ENCODE measurements around the gene UTP14A.

Gene UTP14A

DNA sequence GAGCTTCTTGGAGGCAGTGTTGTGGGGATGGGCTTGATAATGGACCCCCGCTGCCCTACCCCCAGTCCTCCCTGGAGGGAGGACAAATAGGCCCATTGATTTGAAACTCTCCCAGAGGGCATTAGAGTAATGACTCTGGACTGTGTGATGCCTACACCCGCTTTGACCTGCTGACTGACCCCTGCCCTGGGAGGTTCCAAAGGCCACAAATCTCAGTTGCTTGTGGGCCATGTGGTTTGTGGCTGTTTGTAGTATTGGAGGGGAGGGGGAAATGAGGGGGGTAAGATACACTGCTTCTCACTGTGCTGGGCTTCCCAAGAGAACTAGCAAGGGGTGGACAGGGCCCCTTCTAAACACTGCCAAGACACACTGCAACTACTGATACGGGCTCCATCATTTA lies 48.8 kb downstream of the UTP14A start:
- DNase-seq: no peak

DNA sequence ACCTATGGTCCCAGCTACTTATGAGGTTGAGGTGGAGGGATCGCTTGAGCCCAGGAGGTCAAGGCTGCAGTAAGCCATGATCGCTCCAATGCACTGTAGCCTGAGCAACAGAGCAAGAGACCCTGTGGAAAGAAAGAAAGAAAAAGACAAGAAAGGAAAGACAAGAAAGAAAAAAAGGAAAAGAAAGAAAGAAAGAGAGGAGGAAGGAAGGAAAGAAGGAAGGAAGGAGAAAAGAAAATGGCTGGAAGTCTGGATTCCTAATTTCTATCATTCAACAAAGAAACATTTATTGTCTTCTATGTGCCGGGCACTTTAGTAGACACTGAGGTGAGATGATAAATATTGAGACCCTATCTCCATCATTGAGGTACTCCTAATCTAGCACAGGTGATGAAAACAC lies 49.7 kb downstream of the UTP14A start:
- no peak for DNase-seq

DNA sequence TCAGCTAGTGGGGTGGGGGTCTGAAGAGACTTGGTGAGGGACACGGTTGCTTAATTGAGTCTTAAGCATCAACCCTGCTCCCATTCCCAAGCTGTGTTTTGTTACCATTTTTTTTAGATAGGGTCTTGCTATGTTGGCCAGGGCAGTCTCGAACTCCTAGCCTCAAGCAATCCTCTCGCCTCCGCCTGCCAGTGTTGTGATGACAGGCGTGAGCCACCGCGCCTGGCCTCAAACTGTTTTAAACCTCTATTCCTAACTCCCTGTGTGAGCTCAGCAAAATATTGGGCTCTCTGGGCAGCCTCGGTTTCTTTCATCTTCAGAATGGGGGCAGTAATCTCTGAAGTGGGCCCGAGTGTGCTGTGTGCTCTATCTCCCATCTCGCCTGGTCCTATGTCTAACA lies 50.2 kb downstream of the UTP14A start:
- no peak for DNase-seq

DNA sequence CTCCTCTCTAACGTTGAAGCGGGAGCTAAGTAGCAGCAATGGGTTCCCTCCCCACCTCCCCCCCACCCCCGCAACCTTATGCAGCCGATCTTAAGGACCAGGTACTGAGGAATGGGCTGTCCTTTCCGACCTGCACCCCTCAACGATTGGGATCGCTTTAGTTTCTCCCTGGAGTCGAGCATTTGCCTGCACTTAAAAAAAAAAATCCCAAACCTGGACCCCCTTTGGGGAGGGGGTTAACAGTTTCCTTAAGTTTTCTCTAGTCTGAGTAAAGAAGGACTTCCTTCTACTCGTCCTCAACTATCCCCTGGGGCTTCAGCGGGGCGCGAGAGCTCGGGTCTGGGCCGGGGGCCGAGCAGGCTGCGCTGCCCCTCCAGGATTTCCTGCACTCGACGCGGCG lies 50.8 kb downstream of the UTP14A start:
- DNase-seq: no peak

DNA sequence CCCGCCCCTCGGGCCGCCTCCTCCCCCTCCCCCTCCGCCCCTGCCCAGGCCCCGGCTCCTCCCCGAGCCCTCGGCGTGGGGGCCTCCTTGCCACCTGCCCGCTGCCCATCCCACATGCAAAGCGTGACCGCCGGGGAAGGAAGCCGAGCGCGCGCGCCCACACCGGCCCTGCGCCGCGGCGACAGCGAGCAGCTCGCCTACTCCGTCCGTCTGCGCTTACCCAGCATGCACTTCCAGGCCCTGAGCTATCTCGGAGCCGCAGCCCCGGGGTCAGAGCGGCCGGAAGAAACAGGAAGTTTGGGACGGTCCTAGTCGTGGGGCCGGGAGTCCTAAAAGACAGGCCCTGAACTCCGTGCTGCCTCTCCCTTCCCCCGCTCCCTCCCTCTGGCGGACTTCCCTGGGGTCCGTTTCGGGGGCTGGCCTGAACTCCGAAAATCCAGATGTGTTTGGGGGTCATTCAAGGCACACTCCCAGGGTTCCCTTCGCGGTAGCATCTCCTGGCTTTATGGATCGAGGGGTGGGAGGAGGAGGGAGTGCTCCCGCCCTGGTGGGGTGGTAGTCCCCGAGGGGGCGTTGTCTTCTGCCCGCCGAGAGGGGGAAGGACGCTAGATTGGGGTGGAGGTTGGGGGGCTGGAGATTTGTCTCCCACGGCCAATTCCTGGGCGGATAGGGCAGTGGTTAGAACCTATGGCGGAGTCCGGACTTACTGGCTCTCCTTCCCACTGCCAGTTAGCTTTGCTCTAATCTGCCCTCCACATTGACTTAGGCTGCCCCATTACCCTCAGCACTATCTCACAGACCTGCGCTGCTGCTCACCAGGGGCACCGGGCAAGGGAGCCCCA lies 51.5 kb downstream of the UTP14A start:
- peak; percentile 52 for DNase-seq

DNA sequence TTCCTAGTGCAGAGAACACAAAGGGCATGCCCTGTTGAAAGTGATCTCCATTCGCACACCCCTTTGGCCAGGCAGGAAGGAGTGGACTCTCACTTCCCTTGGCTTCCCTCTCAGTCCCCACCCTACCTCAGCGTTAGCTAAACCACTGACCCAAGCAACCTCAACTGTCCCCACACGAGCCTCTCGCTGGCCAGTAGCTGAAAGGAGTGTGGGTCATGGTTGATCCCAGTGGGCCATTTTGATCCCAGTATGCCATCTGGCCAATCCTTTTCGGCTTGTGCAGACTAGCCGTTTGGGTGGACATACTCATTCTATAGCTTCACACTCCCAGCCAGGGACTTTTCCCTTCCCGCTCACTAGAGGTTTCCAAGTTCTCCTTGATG lies 52.1 kb downstream of the UTP14A start:
- no peak for DNase-seq

DNA sequence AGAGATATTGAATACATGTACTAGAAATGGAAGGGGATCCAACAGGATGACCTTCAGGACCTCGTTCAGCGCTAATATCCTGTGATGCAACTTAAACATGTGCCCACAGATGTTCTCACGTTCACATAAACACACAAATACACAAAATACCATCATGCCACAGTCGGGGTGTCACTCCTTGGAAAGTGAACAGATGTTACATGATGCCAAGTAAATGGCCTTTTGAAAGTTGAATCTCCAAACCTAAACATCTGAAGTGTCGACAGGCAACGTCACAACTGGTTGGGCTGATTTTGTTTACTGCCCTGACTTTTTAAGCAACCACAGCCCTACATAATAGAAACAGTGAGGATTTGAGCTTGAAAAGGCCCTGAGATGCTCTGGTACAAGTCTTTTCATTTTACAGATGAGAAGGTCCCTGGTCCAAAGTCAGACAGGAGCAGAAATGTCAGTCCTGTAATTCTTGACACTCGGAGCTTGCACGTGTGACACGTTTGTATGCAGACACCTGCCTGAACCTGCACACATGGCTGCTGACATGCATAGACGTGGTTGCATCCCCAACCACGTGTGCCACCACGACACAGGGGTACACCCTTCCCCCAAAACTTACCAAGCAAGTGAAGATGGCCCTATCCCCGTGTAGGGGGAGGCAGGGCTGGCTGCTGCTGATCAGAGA lies 53.0 kb downstream of the UTP14A start:
- no peak for DNase-seq

DNA sequence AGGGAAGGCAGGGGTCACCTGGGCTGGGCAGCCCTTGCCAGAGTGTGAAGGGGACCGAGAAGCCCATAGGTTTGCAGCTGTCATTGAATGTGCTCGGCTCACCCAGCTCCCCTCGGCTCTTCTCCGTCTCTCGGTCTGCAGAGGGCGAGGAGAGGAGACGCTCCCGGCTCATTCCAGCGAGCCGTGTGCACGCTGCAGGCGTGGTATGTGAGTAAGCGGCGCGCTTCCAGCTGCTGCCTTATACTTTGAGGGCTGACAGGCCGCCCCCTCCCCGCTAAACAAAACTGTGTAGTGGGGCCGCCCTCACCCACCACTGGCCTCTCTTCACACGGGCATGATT lies 53.5 kb downstream of the UTP14A start:
- no peak for DNase-seq

DNA sequence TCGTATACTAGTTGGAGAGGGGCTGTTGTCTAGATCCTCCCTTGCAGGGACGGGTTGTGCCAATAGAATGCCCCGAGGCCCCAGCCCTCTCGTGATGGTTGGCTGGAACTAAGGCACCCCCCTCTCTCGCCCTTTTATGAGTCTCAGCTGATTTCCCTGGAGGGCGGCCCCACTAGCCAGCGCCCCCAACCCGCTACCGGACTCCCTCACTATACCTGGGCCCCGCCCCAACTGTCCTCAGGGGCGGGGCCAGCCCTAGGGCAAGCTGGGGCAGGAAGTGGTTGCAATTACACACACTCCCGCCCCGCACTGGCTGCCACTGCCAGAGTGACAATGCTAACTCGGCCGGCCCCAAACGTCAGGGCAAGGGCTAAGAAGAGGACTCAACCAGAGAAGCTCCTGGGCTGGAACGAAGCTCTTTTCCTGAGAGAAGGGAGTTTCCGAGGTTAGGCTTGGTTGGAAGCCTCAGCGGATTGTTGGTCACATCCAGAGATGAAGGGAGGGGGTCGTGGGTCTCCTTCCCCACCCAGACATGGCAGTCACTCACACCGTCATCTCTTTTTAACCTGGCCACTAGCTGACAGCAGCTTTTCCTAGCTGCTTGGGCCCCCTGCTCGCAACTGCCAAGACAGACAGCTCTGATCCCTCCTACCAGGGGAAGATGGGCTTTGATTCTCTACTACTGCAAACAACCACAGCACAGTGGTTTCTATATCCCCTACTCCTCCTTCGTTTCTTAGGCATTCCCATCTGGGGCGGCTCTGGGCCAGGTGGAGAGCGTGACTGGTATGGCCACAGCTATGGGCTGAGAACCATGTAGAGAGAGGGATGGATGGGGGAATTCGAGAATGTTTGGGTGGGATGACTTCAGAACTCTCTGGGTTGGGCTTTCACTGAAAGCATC lies 55.5 kb downstream of the UTP14A start:
- DNase-seq: peak; percentile 73

DNA sequence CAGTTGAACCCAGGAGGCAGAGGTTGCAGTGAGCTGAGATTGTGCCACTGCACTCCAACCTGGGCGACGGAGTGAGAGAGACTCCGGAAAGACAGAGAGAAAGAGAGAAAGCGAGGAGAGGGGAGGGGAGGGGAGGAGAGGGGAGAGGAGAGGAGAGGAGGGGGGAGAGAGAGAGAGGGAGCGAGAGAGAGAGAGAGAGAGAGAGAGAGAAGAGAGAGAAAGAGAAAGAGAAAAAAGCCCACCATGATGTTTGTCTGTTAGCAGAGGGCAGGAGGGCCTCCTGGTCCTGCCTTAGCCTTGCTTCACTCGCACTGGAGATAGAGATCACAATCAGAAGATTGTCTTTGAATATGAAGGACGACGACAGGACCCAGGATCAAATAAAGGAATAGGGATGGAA lies 57.8 kb downstream of the UTP14A start:
- DNase-seq: no peak

DNA sequence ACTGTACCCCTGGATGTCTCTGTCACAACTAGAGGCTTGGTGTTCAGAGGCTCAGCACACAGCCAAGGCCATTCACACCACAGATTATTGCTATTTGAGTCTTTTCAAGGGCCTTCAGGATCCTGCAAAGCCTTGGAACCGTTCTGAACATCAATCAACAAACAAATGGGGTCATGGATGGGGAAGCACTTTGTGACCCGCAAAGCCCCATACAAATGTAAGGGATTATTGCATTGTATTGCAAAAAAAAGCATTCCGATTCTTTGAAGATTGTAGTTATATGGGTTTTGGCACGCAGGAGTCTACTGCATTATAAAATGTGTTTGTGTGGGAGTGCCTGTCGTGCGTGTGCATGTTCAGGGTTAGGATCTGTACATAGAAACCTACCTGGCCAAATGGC lies 59.2 kb downstream of the UTP14A start:
- DNase-seq: no peak

DNA sequence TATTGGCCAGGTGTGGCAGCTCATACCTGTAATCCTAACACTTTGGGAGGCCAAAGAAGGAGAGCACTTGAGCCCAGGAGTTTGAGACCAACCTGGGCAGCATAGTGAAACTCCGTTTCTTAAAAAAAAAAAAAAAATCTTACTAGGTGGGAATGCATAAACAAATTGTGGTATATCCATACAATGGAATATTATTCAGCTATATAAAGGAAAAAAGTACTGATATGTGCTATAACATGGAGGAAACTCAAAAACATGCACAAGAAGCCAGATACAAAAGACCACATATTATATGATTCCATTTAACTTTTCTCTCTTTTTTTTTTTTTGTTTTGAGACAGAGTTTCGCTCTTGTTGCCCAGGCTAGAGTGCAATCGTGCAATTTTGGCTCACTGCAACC lies 63.0 kb downstream of the UTP14A start:
- no peak for DNase-seq

DNA sequence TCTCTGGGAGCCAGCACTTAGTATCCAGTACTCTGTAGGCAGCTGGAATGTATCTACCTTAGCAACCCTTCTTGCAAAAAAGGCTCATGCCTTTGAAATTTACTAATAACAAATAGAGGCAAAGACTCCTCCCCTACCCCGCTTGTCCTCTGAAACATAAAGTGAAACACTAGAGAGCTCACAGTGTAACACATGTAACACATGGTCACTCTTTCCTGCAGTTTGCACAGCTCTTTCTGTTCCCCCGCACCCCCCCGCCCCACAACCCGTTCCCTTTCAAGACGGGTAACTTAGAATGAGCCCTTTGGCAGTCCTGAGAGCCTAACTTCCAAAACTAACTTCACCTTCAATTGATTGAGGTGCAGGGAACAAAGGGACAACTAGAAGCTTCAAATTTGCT lies 70.5 kb downstream of the UTP14A start:
- no peak for DNase-seq

Data from CD4-positive, alpha-beta T cell treated with Interleukin-10 for 1 hour (primary cell).